Stomach (tissue), 4 donors: ENCODE measurements around the gene AKAP5.

Source experiments
- EP300 ChIP-seq: sonication (generic); formaldehyde crosslinking; IDR thresholded peaks from one replicate; pipeline ENCODE4 v1.6.1; 2017; ENCODE audit warnings: antibody characterized with exemption
- POLR2A ChIP-seq, 4 donors: fragments of 450-650 bp; IDR thresholded peaks; one replicate each; pipeline ENCODE4 v1.6.1; 2016; ENCODE audit warnings: antibody characterized with exemption in 4 of 4, control low read depth in 2 of 4, mild to moderate bottlenecking in 1 of 4, moderate library complexity in 1 of 4
- TF ChIP-seq, protein P1 (sequence below), 7 experiments: fragments of 450-650 bp in 4 of 7; fragments of 200-600 bp in 3 of 7; sonication (generic) in 3 of 7; IDR thresholded peaks; one replicate each; pipeline ENCODE4 v1.5.1; 2016 to 2019; ENCODE audit warnings: antibody characterized with exemption in 7 of 7, control low read depth in 2 of 7, mild to moderate bottlenecking in 1 of 7

DNA sequence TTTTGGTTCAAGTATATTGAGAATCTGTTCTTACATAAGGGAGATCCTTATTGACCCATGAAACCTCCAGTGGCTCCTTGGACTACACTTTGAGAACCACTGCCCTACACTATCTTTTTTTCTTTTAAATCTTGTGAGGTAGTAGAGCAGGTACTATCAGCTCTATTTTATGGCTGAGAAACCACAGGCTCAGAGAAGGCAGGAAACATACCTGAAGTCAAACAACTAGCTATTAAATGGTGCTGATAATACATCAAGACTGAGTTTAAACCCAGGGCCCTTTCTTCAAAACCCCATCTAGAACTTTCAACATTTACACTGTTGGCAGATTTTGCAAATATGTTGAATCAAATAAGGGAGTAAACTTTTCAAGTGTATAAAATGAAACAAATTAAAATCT is 31.5 kb downstream of the AKAP5 start:
- TF ChIP-seq, protein P1, sequence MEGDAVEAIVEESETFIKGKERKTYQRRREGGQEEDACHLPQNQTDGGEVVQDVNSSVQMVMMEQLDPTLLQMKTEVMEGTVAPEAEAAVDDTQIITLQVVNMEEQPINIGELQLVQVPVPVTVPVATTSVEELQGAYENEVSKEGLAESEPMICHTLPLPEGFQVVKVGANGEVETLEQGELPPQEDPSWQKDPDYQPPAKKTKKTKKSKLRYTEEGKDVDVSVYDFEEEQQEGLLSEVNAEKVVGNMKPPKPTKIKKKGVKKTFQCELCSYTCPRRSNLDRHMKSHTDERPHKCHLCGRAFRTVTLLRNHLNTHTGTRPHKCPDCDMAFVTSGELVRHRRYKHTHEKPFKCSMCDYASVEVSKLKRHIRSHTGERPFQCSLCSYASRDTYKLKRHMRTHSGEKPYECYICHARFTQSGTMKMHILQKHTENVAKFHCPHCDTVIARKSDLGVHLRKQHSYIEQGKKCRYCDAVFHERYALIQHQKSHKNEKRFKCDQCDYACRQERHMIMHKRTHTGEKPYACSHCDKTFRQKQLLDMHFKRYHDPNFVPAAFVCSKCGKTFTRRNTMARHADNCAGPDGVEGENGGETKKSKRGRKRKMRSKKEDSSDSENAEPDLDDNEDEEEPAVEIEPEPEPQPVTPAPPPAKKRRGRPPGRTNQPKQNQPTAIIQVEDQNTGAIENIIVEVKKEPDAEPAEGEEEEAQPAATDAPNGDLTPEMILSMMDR (IDR thresholded peaks at IDR 0.05): no peak
- TF ChIP-seq POLR2A (IDR thresholded peaks at IDR 0.05) (no peak), EP300 (no peak)
